Anterior cingulate cortex (tissue), 58 donors: ENCODE data around the gene OSMR.
A peak's percentile ranks its signal among the peaks of the same experiment; 100 is the strongest.

ENCODE experiments used
- DNase-seq, 58 donors: peaks; one replicate each; lab custom pipeline; 2025; lab: John Stamatoyannopoulos, UW

OSMR gene

GRCh38 chr5:38923661-38924451, 78.0 kb downstream of the OSMR start:
- no peak for DNase-seq

- DNase-seq = no peak
Measured at GRCh38 chr5:38925154-38925925, 79.5 kb downstream of the OSMR start.

GRCh38 chr5:38926121-38926520, 80.3 kb downstream of the OSMR start:
- DNase-seq = no peak

GRCh38 chr5:38927470-38927869, 81.7 kb downstream of the OSMR start:
- no peak for DNase-seq

- no peak for DNase-seq
Measured at GRCh38 chr5:38929838-38930237, 84.0 kb downstream of the OSMR start.

GRCh38 chr5:38931731-38932130, 85.9 kb downstream of the OSMR start:
- DNase-seq = no peak

- DNase-seq = peak in 1 of 58 donors; percentile 3
Measured at GRCh38 chr5:38932854-38933408, 87.1 kb downstream of the OSMR start.

- no peak for DNase-seq
Measured at GRCh38 chr5:38935437-38935836, 89.6 kb downstream of the OSMR start.

- no peak for DNase-seq
Measured at GRCh38 chr5:38936269-38936668, 90.5 kb downstream of the OSMR start.

GRCh38 chr5:38938424-38938823, 92.6 kb downstream of the OSMR start:
- no peak for DNase-seq

- DNase-seq = no peak
Measured at GRCh38 chr5:38938973-38939372, 93.2 kb downstream of the OSMR start.

GRCh38 chr5:38940230-38940858, 94.5 kb downstream of the OSMR start:
- DNase-seq = no peak

- no peak for DNase-seq
Measured at GRCh38 chr5:38941912-38942311, 96.1 kb downstream of the OSMR start.

GRCh38 chr5:38944282-38944681, 98.5 kb downstream of the OSMR start:
- no peak for DNase-seq

- no peak for DNase-seq
Measured at GRCh38 chr5:38948501-38948900, 102.7 kb downstream of the OSMR start.

- no peak for DNase-seq
Measured at GRCh38 chr5:38953426-38954012, 107.7 kb downstream of the OSMR start.

GRCh38 chr5:38961691-38962090, 115.9 kb downstream of the OSMR start:
- DNase-seq = no peak

GRCh38 chr5:38968665-38969064, 122.9 kb downstream of the OSMR start:
- DNase-seq = no peak

GRCh38 chr5:38978036-38978435, 132.2 kb downstream of the OSMR start:
- DNase-seq = no peak

- DNase-seq = no peak
Measured at GRCh38 chr5:38979535-38979934, 133.7 kb downstream of the OSMR start.
